ENCODE results near the gene SPATA16. TPM values are rescaled to one million over a fixed set of nuclear protein-coding genes. Genes with fewer than 3 reads are reported as not detected.

SPATA16 gene
- total RNA-seq = not detected in 2 replicates

GRCh38 chr3:173140986-173141385 lies at the start of gene SPATA16:
Gene SPATA16 (minus strand): TSS chr3:173141235. CDS start chr3:173117731, 23,504 bp downstream.

